Effector memory CD4-positive, alpha-beta T cell (primary cell): Measurements from ENCODE around the gene C22orf42.
A peak's percentile ranks its signal among the peaks of the same experiment; 100 is the strongest.
"Not testable (repeated sequence)": the region's sequence is repeated elsewhere in the genome, so short reads cannot be mapped to it uniquely, and the experiment has no call there.

ENCODE experiments used
- DNase-seq, 3 donors: peaks; one replicate each; pipeline ENCODE4 v3.0.0-alpha.2; 2020
- H3K27ac ChIP-seq: 2 replicates; pipeline ENCODE4 v1.7.0; 2013; ENCODE audit warnings: mild to moderate bottlenecking, low read length, moderate library complexity; ENCODE audit not compliant: insufficient read depth, poor library complexity, severe bottlenecking
- H3K27me3 ChIP-seq: replicated peaks from 2 replicates; pipeline ENCODE4 v1.7.0; 2013; ENCODE audit warnings: mild to moderate bottlenecking, low read length; ENCODE audit not compliant: insufficient read depth, control insufficient read depth, poor library complexity, severe bottlenecking
- H3K36me3 ChIP-seq: 2 replicates; pipeline ENCODE4 v1.7.0; 2013; ENCODE audit warnings: mild to moderate bottlenecking, low read length, moderate library complexity; ENCODE audit not compliant: control insufficient read depth, insufficient read depth
- H3K4me1 ChIP-seq: 2 replicates; pipeline ENCODE4 v1.7.0; 2013; ENCODE audit warnings: low read length, mild to moderate bottlenecking; ENCODE audit not compliant: control insufficient read depth, insufficient read depth, poor library complexity, severe bottlenecking
- H3K4me3 ChIP-seq: 2 replicates; pipeline ENCODE4 v1.7.0; 2013; ENCODE audit warnings: low read length, low read depth, mild to moderate bottlenecking; ENCODE audit not compliant: insufficient read depth, poor library complexity, severe bottlenecking
- H3K9me3 ChIP-seq: 2 replicates; pipeline ENCODE4 v1.7.0; 2013; ENCODE audit warnings: mild to moderate bottlenecking, low read length, moderate library complexity; ENCODE audit not compliant: control insufficient read depth

Gene C22orf42

GRCh38 chr22:32154727-32155126, 4.4 kb downstream of the C22orf42 start:
- DNase-seq: not testable (repeated sequence)

GRCh38 chr22:32151641-32152040, 7.5 kb downstream of the C22orf42 start:
- H3K4me3 ChIP-seq, H3K9me3 ChIP-seq, H3K36me3 ChIP-seq, H3K4me1 ChIP-seq, H3K27ac ChIP-seq, H3K27me3 ChIP-seq, DNase-seq: not testable (repeated sequence)

More at GRCh38 chr22:32154727-32155126, 4.4 kb downstream of the C22orf42 start:
- not testable (repeated sequence) for H3K9me3 ChIP-seq, H3K4me3 ChIP-seq, H3K36me3 ChIP-seq, H3K27ac ChIP-seq, H3K4me1 ChIP-seq, H3K27me3 ChIP-seq

GRCh38 chr22:32150647-32151046, 8.5 kb downstream of the C22orf42 start:
- H3K36me3 ChIP-seq, DNase-seq, H3K9me3 ChIP-seq, H3K27ac ChIP-seq, H3K4me1 ChIP-seq, H3K27me3 ChIP-seq, H3K4me3 ChIP-seq: not testable (repeated sequence)

- H3K27ac ChIP-seq, H3K27me3 ChIP-seq, H3K36me3 ChIP-seq, DNase-seq, H3K9me3 ChIP-seq, H3K4me3 ChIP-seq: not testable (repeated sequence)
- H3K4me1 ChIP-seq: peaks cover 13% of the 10 kb centered on the region
Observed at GRCh38 chr22:32148372-32148771, 10.7 kb downstream of the C22orf42 start.

- peaks cover 19% of the 10 kb centered on the region for H3K4me1 ChIP-seq
- not testable (repeated sequence) for DNase-seq, H3K36me3 ChIP-seq, H3K4me3 ChIP-seq, H3K9me3 ChIP-seq, H3K27ac ChIP-seq, H3K27me3 ChIP-seq
Observed at GRCh38 chr22:32147128-32147527, 12.0 kb downstream of the C22orf42 start.

- no peak for DNase-seq
- Histone ChIP-seq H3K4me1 (peaks cover 29% of the 10 kb centered on the region), H3K4me3 (no peak overlapping the region), H3K27me3 (no peaks in the 10 kb centered on the region), H3K36me3 (no peaks in the 10 kb centered on the region), H3K9me3 (no peaks in the 10 kb centered on the region), H3K27ac (no peak overlapping the region)
Observed at GRCh38 chr22:32144496-32145274, 14.4 kb downstream of the C22orf42 start.

GRCh38 chr22:32142600-32142999, 16.5 kb downstream of the C22orf42 start:
- DNase-seq: no peak
- Histone ChIP-seq H3K4me3 (no peak overlapping the region), H3K9me3 (no peaks in the 10 kb centered on the region), H3K36me3 (no peaks in the 10 kb centered on the region), H3K27me3 (no peaks in the 10 kb centered on the region), H3K4me1 (peaks cover 29% of the 10 kb centered on the region), H3K27ac (peak overlapping the region; percentile 39)

- not testable (repeated sequence) for H3K9me3 ChIP-seq, H3K27me3 ChIP-seq, H3K36me3 ChIP-seq, H3K27ac ChIP-seq, DNase-seq, H3K4me3 ChIP-seq
- peaks cover 29% of the 10 kb centered on the region for H3K4me1 ChIP-seq
Observed at GRCh38 chr22:32140688-32141087, 18.4 kb downstream of the C22orf42 start.

- not testable (repeated sequence) for H3K27ac ChIP-seq, H3K9me3 ChIP-seq, H3K4me3 ChIP-seq, H3K27me3 ChIP-seq, H3K36me3 ChIP-seq, DNase-seq
- H3K4me1 ChIP-seq: peaks cover 20% of the 10 kb centered on the region
Observed at GRCh38 chr22:32138576-32138975, 20.5 kb downstream of the C22orf42 start.

GRCh38 chr22:32137731-32138324, 21.3 kb downstream of the C22orf42 start:
- not testable (repeated sequence) for H3K36me3 ChIP-seq, H3K9me3 ChIP-seq, H3K27me3 ChIP-seq
- H3K4me3 ChIP-seq: peak overlapping the region; percentile 53
- DNase-seq: peak; percentile 19 to 62 (median 29)
- peaks cover 17% of the 10 kb centered on the region for H3K4me1 ChIP-seq
- H3K27ac ChIP-seq: peak overlapping the region; percentile 46
